Measurements from ENCODE around the gene BMPR1A.

The BMPR1A gene

DNA sequence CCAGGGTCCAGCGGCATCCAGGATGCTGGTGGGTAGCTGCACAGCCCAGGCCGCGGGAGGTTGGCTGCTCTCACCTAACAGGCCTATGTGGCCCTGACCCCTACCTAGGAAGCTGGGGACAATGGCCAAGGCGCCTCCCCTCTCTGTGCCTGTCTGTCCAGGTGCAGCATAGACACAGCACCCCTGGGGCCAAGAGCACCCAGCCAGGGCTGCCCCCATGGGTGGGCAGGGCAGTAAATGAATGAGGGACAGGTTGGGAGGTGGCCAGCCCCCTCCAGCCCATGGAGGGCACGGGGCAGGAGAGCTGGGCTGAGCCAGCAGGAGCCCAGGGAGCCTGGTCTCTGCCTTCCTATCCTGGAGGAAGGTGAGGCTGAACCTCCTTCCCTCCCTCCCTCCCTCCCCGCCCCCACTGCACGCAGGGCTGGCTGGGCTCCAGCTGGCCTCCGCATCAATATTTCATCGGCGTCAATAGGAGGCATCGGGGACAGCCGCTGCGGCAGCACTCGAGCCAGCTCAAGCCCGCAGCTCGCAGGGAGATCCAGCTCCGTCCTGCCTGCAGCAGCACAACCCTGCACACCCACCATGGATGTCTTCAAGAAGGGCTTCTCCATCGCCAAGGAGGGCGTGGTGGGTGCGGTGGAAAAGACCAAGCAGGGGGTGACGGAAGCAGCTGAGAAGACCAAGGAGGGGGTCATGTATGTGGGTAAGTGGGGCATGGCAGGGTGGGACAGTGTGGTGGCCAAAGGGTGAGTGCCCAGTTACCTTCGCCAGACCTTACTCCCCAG is 201.9 kb downstream of the BMPR1A start, which contains the start of gene SNCG:
Gene SNCG, plus strand, starts transcription at position 484 of the 785 bp plus-strand sequence. Its CDS starts 99 bp downstream, at position 583.
- DNase-seq = no peak

DNA sequence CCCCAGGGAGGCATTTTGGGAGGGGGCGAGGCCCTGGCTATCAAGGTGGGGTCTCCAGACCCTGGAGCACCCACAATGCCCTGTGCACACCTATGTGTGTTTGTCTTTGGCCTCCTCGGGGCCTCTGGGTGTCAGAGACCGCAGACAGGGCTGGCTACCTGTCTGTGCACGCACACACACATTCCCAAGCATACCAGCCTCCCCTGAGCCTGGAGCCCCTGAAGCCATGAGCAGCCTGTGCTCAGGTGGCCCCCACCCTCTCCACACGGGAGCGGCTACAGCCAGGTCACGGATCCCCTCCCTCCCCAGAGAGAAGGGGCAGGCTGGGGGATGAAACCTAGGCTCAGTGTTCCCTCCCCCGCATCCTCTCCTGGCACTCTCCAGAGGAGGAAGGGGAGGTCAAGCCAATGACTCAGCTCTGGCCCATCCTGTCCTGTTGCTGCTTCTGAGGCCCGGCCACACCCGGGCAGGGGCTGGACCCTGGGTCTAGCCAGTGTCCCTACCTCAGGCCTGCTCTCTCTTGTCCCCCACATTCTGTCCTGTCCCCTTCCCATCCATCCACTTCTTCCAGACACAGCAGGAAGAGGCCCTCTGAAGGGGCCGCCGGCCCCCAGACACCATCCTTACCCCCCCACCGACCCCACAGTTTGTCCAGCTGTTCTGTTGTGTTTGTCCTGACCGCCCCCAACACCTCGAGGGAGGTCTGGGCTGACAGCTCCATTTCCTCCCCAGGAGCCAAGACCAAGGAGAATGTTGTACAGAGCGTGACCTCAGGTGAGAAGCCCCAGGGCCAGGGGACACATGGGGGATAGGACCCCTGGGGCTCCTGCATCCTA is 202.7 kb downstream of the BMPR1A start:
- no peak for DNase-seq

DNA sequence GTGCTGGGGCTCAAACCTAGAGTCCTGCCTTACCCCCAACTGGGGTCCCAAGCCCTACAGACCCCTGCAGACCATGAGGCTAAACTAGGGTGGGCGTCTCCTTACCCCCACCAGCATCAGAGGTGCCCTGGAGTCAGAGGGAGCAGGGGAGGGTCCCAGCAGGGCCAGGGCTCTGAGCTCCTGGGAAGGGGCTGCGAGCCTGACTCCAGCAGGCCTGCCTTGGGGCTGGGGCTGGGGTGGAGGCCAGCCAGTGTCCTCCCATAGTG is 203.3 kb downstream of the BMPR1A start:
- DNase-seq = no peak

DNA sequence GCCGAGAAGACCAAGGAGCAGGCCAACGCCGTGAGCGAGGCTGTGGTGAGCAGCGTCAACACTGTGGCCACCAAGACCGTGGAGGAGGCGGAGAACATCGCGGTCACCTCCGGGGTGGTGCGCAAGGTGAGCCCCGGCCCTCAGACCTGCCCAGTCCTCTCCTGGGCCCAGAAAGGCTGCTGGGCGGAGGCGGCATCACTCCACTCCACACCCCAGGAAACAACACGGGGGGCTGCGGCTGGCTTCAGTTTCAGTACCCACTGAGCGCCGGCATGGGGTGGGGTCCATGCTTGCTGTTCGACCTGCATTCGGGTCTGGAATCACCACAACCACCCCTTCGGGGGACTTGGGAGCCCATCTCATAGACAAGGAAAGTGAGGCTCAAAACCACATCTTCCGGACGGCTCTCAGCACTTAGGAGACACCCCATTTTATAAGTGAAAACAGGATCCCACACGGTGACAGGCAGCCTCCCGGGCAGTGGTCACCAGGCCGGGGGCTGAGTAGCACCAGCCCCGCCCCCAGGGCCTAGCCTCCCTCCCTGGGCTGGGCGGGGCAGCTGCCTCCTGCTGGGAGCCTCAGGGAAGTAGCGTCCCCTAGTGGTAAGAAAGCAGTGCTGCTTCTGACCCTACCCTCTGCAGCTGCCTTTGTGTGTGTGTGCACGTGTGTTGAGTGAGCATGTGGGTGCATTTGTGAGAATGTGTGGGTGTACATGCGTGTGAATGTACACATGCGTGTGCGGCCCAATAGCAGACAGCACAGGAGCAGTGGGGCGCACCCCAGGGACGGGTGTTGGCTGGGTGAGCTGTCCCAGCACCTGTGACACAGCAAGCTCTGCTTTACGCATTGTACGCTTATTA is 203.8 kb downstream of the BMPR1A start:
- DNase-seq = no peak

DNA sequence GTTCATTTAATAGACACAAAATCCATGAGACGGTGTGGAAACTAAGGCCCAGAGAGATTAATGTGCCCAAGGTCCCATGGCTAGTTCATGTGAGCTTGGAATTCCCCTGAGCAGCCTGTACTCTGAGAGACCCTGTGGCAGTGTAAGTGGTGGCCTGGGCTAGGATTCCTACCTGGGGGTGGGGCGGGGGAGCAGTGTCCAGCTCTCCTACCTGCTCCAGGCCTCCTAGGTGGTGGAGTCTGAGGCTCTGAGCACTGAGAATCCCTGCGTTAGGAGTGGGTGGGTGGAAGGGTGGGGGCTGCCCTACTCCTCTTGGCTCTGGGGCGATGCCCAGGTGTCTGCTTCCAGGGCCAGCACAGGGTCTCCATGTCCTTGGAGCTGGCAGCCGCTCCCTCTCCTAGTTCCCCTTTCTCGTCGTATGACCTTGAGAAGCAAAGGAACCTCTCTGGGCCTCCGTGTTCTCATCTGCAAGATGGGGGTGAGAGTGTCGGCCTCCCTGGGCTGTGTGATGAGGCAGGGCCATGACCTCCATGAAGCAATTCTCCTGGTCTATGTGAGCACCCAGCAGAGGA is 204.5 kb downstream of the BMPR1A start:
- no peak for DNase-seq

DNA sequence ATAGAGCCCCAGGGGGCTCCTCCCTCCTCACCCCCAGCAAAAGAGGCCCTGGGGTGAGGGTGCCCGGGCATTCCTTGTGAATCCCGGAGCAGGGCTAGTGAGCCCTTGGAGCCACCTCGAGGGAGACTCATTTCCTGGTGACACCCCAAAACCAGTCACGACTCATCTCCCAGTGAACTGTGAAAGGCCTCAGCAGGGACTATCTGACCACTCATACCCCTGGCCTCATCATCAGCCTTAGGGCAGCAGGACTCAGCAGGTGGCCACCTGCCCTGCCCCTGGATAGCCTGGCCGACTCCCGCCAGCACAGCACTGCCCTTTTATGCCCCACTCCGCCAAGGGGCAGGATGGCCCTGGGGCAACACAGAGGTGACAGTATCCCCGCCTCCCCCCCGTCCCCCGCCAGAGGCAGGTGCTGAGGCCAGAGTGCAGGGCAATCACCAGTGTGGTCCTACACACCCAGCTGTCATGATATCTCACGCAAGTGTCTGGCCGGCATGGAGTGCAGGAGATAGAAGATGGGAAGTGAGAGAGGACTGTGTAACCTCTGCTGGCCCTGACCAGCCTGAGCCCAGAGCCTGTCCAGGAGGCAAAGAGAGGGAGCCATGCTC is 205.2 kb downstream of the BMPR1A start:
- DNase-seq = no peak

DNA sequence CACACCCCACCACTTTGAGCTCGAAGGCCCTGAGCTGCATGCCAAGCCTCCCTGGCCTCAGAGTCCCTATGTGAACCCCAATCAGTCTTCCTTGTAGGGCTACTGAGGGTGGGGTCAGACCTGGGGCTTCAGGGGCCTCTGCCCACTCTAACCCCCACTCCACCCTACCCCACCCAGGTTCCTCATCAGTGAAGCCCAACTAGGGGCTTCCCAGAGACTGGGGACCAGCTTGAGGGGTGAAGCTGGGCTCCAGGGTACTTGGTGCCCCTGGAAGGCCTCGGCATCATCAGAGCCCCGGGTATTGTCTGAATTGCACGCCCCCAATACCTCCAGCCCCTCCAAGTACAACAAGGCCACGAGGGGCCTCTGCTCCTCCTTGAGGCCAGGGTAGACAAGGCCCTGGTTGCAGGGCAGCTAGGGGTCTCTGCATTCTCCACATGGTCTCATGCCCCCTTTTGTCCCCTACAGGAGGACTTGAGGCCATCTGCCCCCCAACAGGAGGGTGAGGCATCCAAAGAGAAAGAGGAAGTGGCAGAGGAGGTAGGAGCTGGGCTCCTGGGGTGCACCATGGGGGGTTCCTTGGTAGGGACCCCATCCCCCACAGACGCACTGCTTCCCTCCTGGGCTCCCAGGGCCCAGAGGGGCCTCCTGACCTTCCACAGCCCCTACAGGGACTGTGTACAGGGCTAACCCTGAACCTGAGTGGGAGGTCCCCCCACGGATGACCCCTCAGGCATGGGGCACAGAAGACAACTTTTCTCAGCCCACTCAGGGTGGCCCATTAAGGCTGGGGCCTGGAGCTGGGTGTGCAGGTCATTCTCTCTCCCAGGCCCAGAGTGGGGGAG is 205.9 kb downstream of the BMPR1A start:
- no peak for DNase-seq

DNA sequence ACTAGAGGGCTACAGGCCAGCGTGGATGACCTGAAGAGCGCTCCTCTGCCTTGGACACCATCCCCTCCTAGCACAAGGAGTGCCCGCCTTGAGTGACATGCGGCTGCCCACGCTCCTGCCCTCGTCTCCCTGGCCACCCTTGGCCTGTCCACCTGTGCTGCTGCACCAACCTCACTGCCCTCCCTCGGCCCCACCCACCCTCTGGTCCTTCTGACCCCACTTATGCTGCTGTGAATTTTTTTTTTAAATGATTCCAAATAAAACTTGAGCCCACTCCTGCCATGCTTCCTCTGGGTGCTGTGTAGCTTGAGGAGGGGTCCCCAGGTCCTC is 206.5 kb downstream of the BMPR1A start:
- DNase-seq = no peak

DNA sequence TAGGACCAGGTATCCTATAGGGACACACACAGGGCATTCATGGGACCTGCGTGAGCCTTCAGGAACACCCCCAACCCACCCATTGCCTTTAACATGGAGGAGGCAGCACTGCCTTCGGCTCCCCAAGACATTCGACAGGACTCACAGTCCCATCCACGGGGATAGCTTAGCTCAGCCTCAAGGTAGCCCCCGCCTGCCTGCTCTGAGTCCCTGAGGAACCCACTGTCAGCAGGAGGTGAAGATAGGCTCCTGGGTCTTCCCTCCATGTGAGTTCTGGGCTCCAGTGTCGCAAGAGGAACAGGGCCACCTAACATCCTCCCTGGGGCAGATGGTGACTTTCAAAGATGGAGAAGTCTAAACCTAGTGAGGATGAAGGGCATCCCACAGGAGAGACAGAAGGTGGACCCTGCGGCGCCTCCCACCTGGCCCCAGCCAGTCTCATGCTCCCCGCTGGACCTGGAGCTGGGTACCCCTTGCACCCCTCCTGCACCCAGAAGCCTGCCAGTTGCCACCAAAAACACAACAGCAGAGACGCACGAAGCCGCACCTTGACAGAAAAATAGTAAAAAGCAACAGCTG is 207.0 kb downstream of the BMPR1A start:
- DNase-seq = no peak

DNA sequence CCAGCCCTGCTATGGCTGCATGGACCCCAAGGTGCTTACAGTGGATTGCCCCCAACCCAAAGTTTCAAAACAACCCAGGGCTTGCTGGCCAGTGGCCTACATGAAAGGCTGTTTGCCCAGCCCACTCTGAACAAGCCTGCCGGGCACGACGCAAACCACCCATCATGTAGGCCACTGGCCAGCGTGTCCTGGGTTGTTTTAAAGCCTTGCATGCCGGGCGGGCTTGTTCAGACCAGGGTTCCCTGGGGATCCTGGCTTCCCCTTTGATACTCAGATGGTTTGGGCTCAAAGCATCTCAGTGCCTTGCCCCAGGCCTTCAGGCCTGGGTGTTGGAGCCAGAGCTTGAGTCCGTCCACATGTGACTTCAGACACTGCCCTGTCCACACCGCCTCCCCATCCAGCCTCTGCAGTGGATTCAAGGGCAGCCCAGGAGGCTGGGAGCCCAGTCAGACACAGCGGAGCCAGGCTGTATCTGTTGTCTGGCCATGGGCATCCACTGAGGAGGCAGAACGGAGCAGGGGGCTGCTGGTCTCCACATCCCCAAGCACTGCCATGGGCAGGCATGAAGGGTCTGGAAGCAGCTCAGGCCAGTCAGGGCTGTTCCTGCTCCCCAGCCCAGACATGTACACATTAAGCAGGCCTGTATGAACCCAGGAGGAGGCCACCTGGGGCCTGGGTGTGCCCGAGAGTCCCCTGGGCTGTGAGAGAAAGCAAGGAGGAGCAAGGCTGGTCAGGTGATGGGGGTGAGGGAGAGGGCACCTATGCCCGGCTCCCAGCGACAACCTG is 207.8 kb downstream of the BMPR1A start:
- DNase-seq = no peak

DNA sequence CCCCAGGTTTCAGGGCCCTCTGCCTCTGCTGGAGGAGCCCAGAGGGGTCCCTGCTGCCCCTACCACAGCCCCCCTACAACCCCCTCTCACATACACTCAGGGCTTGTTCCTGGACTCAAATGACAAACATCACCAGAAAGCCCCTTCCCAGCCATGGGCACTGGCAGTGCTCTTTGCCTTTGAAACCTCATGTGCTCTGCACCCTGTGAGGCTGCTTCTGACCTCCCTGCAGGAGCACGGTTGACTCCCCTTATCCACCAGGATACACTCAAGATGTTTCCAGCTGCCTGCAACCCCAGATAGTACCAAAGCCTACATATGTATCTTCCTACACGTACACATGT is 208.4 kb downstream of the BMPR1A start:
- no peak for DNase-seq

DNA sequence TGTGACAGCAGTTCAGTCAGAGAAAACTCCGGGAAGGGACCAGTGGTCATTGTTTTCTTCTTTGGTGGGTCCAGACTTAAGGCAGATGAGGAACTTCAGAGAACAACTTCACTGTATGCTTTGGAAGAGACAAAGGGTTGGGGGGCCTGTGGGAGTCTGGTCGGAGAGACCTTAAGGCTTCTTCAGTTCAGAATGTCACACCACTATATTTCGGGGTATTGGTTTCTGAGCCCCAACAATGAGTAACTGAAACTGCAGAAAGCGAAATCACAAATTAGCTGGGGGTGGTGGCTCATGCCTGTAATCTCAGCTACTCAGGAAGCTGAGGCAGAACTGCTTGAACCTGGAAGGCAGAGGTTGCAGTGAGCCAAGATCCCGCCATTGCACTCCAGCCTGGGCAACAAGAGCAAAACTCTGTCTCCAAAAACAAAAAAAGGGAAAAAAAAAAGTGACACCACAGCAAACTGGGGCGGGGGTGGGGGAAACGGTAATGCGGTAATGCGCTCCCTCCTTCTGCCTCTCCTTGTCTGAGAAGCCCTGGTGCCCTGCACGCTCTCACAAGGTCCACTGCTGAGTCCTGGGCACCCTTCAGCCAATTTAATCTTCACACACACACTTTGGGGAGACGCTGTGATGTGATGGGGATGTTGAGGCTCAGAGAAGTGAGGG is 209.7 kb downstream of the BMPR1A start:
- DNase-seq = no peak

DNA sequence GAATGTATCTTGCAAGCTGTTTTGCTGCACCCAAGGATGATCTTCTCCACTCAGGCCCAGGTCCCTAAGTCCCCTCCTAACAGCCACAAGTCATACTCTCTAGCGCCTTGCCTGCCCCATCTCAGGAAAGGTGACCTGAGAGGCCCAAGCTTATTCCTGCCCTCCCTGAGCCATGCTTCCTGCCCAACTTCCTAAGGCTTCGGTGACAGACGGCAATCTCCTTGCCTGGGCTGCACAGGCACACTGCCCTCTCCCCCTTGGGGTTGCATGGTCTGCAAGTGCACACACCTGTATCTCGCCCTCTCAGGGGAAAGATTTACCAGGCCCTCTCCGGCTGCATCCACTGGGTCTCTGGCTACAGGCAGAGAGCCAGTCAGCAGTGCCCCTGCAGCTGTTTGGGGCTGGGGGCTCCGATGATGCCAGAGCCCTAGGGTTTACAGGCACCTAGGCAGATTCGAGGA is 211.1 kb downstream of the BMPR1A start:
- DNase-seq = no peak

DNA sequence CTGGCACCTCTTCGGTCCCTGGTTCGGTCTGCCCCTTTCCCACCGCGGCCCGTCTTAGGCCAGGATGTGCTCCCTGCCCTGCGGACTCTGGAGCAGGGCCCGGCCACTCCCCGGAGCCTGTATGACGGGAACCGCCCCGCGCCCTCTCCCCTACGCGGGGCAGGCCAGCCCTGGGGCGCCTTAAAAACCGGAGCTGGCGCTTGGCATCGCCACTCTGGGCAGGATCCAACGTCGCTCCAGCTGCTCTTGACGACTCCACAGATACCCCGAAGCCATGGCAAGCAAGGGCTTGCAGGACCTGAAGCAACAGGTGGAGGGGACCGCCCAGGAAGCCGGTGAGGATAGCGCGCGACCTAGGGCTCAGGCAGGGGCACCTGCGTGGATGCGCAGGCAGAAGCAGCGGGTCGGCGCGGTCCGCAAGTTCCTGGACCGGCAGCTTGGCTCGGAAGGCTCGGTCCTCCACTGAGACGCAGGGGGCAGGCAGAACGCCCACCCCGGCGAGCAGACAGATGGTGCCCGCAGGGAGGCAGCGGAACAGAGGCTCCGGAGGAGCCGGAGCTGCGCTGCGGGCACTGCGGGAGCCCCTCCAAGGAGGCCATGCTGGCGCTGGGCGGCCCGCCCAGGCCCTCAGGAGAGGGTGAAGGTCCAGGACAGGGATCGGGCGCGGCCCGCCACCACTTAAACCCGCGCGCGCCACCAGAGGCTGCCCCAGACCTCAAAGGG is 212.0 kb downstream of the BMPR1A start, which contains the start of gene ADIRF:
Gene ADIRF, plus strand, starts transcription at position 212 of the 723 bp plus-strand sequence. Its CDS starts 63 bp downstream, at position 275.
- DNase-seq = no peak

DNA sequence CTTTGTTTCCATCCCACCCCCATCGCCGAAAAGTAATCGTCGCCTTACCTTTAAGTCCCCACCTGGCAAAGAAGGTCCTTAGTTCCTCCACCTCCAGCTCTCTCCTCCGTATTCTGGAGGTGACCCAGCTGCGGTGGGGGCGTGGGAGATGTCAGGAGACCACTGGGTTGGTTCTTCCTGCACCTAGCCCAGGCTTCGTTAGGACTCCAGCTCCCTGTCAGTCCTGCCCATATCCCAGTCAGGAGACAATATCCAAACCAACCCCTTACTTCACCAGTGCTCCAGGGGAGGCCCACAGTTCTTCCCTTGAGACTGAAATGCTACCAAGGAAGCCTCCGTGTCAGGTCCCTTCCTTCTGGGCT is 212.6 kb downstream of the BMPR1A start:
- DNase-seq = no peak

DNA sequence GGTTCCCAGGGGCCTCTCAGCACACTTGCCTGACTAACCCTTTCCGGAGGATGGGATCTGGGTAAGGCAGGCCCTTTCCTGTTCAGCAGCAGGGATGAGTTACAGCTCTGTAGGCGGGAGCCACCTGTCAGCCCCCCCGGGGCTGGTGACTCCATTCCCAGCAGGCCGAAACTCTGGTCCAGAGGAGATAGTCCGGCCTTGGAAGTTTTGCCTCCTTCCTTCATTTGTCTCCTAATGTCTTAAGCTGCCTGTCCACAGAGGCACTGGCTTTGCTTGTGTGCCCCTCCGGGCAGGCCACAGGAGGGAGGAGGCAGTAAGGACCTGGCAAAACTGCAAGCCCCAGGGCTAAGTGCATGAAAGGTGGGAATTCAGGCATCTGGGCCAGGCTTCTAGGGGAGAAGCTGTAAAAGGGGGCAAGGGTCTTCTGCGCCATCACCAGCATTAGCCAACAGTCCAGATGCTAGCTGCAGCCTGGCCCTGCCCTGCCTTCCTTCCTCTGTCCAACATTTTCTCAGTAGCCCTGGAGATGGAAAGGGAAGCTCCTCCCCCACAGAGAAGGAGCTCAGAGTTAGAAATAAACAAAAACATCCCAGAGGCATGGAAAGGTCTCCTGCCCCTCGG is 213.1 kb downstream of the BMPR1A start:
- DNase-seq = no peak

DNA sequence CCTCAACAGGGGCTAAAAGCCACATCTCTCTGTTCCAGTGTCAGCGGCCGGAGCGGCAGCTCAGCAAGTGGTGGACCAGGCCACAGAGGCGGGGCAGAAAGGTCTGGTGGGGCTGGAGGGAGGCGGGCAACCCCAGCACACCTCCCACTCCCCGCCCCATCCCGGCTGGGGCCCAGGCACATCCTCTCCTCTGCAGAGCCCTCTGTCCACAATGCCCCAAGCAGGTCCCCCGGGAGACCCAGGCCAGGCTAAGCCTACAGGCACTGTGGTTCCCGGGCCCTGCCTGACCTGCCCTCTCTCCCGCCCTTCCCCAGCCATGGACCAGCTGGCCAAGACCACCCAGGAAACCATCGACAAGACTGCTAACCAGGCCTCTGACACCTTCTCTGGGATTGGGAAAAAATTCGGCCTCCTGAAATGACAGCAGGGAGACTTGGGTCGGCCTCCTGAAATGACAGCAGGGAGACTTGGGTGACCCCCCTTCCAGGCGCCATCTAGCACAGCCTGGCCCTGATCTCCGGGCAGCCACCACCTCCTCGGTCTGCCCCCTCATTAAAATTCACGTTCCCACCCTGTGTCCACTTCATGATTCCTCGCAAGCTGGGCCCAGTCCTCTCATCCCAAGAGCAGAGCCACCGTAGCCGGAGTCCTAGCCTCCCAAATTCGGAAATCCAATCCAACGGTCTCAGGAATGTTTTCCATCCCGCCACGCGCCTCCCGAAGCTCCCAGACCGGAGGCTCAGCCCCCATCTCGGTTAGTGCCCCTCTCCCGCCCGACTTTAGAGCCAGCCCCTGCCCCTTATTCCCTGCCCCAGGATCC is 214.0 kb downstream of the BMPR1A start:
- DNase-seq = no peak

DNA sequence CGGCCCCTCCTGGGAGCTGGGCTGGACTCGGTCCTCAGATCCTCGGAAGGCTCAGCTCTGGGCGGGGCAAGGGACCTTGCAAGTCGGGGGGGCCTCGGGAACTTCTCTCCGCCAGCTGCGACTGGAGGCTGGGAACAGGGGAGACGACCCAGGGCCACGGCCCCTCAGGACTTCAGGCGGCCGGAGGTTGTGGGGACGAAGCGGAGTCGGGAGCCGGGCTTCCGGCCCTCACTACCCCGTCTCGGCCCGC is 214.5 kb downstream of the BMPR1A start:
- DNase-seq = no peak
